GM13976 (cell line): ENCODE results near the gene RGS13.

Source experiments
- DNase-seq: peaks from one replicate; pipeline ENCODE4 v3.0.0; 2012; ENCODE audit warnings: low spot score
- in situ Hi-C: fragments of 300-500 bp; cut with MboI; formaldehyde crosslinking; loops from one replicate; pipeline ENCODE4 v1.12.0; 2022; ENCODE audit warnings: low sequenced_read_pairs, mixed read lengths, inconsistent platforms; ENCODE audit not compliant: unreplicated experiment
- TF ChIP-seq, protein P1 (sequence below): IDR thresholded peaks from 2 replicates; pipeline ENCODE4 v1.5.1; 2012; ENCODE audit warnings: borderline replicate concordance, mild to moderate bottlenecking; ENCODE audit not compliant: insufficient read depth; ENCODE audit errors: extremely low read depth, missing control alignments, control extremely low read depth

The RGS13 gene

DNA sequence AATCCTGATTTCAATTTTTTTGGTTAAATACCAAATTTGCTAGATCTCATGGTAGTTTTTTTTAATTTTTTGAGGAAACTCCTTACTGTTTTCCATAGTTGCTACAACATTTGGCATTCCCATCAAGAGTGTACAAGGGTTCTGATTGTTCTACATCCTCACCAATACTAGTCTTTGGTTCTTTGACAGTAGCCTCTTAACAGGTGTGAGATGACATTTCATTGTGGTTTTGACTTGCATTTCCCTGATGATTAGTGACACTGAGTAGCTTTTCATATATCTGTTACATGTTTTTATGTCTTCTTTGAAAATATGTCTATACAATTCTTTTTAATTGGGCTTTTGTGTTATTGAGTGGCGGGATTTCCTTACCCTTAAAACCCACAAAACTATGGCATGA, 20.9 kb upstream of the RGS13 start:
- DNase-seq: no peak
- TF ChIP-seq, protein P1, sequence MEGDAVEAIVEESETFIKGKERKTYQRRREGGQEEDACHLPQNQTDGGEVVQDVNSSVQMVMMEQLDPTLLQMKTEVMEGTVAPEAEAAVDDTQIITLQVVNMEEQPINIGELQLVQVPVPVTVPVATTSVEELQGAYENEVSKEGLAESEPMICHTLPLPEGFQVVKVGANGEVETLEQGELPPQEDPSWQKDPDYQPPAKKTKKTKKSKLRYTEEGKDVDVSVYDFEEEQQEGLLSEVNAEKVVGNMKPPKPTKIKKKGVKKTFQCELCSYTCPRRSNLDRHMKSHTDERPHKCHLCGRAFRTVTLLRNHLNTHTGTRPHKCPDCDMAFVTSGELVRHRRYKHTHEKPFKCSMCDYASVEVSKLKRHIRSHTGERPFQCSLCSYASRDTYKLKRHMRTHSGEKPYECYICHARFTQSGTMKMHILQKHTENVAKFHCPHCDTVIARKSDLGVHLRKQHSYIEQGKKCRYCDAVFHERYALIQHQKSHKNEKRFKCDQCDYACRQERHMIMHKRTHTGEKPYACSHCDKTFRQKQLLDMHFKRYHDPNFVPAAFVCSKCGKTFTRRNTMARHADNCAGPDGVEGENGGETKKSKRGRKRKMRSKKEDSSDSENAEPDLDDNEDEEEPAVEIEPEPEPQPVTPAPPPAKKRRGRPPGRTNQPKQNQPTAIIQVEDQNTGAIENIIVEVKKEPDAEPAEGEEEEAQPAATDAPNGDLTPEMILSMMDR: no peak
- in situ Hi-C loops: no loop called here

GRCh38 chr1:192620071-192620635, 15.8 kb upstream of the RGS13 start:
- no peak for DNase-seq
- TF ChIP-seq, protein P1: no peak
- in situ Hi-C loops: no loop called here

DNA sequence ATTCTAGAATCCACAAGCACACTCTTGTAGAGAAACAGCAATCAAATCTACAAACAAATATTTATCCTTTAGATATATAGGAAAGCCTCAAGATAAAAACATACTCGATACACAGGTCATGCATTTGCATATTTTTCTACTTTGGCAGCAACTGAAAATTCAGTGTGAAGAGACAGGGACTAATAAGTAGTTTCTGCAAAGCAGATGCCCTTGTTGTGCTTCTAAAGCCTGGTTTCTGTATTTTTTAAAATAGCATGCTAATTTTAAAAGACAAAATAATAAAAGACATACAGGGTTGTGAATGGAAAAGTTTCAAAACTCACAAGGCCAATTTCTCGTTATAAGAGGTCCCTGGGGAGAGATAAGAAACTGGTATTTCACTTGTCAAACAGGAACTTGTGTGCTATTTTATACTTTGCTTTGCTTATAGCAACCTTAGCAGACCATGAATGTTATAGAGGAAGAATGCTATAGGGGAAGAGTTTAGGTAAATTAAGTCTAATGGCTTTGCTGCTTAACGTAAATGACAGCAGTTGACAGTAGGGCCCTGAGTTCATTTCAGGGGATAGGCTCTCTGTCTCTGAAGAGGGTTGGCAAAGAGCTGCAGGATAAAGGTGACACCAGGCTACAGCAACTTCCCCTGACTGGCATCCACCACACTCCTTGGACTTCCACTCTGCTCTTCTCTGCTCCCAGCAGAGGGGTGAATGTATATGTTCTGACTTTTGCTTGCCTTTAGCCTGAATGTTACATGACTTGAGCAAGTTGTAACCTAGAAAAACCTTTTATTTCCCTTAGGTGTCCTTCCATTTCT, 9.4 kb upstream of the RGS13 start:
- DNase-seq: no peak
- TF ChIP-seq, protein P1: no peak
- in situ Hi-C loops: no loop called here

- DNase-seq: no peak
Measured at GRCh38 chr1:192627901-192628300, 8.0 kb upstream of the RGS13 start.

GRCh38 chr1:192628396-192629057, 7.4 kb upstream of the RGS13 start:
- no peak for DNase-seq
- in situ Hi-C loops: no loop called here
- TF ChIP-seq, protein P1: no peak

More at GRCh38 chr1:192627901-192628300, 8.0 kb upstream of the RGS13 start:
- in situ Hi-C loops: no loop called here
- TF ChIP-seq, protein P1: no peak

DNA sequence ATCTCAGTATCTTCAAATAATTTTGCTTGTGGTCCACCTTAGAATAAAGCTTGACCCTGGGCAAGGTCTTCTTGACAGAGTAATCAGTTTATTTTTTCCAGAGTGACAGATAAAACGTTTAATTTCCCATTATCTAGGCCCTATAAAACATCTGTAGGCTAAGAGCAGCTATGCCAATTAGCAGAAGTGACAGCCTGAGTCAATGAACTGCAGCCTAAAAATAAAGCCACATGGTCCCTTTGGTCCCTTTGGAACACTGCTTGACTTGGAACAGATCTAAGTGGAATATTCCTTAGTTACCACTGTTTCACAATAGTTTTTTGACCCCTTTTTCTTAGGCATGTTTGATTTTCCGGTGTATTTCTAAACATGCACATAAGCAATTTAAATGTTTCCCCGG, 6.3 kb upstream of the RGS13 start:
- TF ChIP-seq, protein P1: no peak
- in situ Hi-C loops: no loop called here
- DNase-seq: no peak
